Activated CD8-positive, alpha-beta memory T cell treated with anti-CD3 and anti-CD28 coated beads, Interleukin-2, amount 50 U/mL, for 24 hours (primary cell): ENCODE results near the gene N4BP2L2.
A peak's percentile ranks its signal among the peaks of the same experiment; 100 is the strongest.

Source experiments
- DNase-seq: peaks from one replicate; pipeline ENCODE4 v3.0.0-alpha.2; 2020; ENCODE audit errors: extremely low read depth

The N4BP2L2 gene

DNA sequence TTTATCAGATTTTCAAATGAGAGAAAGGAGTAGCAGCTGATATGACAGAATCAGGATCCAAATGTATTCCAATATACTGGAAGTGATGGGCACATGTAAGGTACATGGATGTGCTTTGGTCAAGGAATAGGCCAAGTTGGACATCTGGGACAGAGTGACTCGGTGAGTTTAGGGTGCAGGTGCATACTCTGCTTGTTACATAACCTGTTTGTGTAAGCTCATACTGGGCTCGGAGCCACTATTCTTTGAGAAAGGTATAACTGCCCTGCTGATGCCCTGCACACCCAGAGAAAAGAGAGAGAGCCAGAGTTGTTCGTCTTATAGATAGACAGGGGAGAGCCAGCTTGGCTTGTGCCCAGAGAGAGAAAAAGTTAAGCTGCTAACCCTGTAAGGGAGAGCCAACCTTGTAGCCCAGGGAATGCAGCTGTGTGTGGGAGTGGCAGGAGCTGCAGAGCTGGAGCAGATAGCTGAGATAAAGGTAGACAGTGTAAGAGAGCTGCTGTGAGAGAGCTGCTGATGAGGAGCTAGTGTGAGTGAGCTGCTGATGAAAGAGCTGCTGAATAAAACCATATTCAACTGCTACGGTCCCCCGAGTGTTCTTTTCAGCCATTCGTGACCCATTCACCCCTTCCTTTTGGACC is 70.0 kb downstream of the N4BP2L2 start:
- no peak for DNase-seq

DNA sequence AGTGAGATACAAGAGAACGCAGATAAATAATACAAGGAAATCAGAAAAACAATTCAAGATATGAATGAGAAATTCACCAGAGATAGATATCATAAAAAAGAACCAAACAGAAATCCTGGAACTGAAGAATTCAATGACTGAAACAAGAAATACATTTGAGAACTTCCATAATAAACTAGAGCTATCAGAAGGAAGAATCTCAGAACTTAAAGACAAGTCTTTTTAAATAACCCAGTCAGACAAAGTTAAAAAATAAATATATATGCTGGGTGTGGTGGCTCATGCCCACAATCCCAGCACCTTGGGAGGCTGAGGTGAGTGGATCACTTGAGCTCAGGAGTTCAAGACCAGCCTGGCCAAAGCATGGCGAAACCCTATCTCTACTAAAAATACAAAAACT is 82.0 kb downstream of the N4BP2L2 start:
- no peak for DNase-seq

DNA sequence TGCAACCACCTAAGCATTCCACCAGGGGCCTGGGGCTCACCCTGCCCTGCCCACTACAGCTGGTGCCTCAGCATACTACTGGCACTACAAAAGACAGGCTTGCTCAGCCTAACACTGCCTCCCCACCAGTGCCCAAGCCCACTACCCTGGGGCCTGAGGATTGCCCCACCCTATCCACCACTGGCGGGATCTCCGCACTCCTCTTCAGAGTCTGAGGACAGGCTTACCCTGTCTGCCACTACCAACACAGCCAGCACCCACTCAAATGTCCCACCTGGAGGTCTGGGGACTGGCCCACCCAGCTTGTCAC is 83.0 kb downstream of the N4BP2L2 start:
- no peak for DNase-seq

DNA sequence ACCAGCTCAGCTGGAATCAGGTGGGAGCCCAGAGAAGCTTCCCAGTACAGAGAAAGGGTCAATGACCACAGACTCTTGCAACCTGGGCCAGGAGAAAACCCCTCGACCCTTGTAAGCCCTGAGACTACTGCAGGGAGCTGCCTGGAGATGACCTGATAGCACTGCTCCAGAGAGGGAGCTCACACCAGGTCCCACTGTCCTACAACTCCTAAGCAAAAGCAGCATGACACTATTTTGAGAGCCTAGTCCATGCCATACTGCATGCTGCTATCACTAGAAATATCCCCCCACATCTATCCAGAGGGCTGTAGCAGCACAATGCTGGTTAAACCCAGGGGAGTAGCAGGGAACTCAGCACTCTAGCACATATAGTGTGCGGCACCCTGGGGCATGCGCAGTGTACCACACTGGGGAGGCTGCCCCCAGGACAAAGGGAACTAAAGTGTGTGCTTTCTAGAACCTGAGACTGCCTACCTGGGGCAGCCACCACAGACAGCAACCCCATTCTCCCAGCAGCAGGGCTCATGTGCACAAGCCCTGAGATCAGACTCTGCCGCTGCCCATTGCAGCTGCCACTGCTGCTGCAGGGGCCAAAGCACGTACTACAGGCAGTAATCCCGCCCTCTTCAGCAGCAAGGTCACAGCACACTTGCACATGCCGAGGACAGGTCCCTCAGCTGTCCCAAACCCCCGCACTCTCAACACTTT is 83.6 kb downstream of the N4BP2L2 start:
- no peak for DNase-seq

DNA sequence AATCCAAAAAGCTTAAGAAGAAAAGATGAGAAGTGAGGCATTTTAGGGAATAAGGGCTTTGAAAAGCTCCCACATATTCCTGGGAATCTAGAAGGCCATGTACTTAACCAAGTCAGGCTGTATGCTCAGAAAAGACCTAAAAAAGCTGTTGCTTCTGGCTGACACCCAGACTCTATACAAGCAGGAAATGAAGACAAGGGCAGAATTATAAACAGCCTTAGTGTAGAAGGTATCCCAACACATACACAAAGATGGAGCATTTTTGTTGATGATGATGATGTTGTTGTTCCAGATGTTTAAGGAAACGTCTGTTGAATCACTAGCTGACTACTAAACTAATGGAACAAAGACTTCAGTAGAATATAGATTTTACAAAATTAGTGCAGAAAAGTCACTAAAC is 84.6 kb downstream of the N4BP2L2 start:
- DNase-seq = no peak

DNA sequence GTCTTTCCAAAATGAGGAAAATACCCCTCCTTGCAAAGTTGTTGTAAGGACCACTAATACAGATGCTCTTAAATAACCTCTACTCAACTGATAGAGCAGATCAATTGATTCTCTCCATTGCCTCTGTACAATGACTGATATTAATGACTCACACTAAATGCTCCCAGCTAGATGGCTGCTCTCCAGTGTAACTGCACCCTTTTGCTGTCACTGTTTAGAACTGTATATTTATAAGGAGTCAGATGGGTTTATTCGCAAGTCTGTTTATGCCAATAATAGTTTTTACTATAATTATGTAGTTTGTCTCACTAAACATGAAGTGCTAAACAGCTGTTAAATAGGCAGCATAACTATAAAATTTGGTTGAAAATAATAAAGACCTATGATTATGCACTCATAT is 89.6 kb downstream of the N4BP2L2 start:
- DNase-seq = no peak

DNA sequence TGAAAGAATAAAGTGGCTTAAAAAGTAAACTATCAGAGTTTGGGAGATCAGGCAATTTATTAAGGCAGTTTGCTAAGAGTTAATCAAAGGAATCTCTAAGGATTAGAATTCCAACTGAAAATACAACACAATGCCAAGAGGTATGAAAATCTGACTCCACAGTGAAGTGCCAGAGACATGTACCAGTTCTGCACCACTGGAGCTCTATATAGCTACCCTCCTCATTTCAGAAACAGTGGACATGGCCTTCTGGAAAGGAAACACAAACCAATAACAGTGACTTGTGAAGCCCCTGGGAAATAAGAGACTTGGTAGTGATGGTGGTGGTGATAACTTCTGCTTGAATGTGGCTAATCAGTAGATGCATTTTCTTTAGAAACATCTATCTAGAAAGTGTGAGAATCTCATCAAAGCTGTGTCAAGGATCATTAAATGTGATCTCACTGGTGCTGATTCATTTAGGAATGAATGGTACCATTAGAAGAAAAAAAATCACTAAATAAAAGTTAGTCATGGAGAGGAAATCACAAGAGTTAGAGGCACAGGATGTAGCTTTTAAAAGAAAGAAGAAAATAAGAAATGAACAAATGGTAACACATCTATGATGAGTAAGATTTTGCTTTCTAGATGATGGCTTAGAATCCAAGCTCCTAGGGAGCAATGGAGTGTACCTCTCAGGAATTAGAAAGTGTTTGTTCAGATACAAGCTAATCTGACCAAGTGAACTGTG is 90.5 kb downstream of the N4BP2L2 start:
- DNase-seq = no peak

DNA sequence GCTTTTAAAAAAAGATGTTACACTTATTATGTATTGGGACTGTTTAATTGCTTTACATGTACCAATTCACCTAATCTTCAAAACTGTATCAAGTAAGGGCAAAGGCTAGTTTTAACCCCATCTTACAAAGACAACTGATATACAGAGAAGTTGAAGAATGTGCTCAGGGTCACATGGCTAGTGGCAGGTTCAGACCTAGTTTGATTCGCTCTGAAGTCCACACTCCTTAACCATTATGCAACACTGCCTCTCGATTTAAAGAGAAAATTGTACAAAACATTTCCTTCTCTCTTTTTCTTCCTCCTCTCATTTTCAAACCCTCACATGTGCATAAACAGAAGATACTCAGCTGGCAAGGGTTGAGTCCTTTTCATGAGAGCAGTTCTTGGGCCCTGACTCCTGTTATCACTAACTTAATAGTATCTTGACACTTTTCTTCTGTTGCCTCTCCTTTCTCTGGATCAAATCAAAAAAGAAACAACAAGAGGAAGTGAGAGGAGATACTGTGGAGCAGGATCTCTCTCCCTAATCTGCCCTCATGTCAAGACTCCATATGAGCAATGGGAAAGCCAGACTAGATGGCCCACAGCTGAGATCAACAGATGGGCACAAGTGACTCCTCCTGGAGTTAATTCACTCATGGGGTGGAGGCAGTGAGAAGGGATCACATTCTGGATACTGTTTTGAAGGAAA is 91.7 kb downstream of the N4BP2L2 start:
- DNase-seq = no peak

DNA sequence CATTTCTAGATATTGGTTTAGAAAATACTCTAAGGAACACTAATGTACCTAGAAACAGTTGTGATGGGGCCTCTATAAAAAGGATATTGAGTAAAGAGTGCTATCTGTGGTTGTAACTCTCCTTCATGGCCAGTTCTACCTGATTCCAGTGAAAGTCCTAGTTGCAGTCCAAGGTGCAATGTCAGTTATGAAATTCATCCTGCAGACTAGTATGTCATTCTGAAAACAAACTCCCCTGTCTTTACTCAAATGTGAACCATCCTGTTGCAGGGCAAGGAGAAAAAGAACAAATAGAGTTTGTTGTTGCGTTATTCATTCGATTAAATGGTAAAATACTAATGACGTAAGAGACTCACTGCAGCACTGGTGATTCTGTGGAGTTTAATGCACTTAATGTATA is 92.4 kb downstream of the N4BP2L2 start:
- no peak for DNase-seq

DNA sequence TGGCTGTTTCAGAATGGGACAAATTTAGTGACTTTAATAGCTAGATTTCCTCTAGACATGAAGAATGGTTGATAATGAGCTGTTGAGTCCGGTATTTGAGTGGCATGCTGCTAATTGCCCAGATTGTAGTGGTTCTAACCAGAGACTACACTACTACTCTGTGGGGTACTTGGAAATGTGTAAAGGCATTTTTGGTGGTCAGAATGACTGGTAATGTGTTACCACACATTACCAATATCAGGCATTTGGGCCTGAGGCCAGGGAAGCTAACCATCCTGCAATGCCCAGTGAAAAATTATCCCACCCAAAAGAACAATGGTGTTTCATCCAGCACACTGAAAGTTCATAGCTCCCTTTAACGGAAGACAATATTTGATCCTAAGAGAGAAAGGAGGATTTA is 93.1 kb downstream of the N4BP2L2 start:
- no peak for DNase-seq

DNA sequence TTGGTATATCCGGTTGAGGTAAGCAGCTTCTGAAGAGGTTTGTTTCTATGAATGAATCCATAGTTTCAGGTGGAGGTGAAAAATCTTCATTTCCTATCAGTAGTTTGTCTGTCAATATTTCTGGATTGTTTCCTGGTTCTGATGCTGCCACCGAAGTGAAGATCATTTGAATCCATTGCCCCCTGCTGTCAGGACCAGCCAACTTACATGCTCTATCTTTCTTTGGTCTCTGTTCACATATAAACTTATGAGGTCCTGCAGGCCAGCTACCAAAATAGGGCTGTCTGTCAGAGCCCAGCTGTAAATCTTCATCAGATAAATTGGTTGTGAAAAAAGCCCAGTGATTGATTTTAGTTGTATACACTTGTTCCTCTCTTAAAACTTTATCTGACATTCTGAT is 95.5 kb downstream of the N4BP2L2 start:
- DNase-seq = no peak

DNA sequence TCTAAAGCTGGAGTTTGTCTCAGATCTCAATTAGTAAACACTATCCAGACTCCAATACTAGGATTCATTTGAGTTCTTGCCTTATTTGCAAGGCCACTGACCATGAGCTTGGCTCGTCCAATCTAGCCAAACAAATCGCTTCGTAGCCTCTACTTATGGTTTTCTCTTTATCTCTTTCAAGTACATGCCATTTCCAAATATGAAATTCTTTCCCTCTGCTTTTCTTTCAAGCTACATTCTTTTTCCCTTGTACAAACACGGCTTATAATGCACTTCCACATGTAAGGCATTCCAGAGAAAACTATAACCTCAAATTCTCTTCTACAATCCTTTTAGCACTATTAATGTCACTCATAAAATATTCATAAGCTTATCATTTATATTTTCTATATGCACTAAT is 99.7 kb downstream of the N4BP2L2 start:
- no peak for DNase-seq

DNA sequence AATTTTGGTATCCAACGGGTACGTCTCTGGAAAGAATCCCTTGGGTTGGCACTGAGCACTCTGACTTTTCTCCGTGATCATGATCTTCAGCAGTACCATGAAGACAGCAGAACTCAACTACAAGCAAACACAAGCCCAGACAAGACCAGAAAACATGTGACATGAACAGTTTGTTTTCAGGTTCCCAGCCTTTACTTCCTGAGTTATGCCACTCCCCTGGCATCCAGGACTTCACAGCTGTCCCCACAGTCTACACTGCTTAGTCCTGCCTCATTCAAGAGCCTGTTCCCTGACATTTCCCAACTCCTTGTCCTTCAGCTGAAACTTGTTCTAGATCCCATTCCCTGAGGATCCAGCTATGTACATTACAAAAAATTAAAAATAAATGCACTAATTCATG is 105.7 kb downstream of the N4BP2L2 start:
- no peak for DNase-seq

DNA sequence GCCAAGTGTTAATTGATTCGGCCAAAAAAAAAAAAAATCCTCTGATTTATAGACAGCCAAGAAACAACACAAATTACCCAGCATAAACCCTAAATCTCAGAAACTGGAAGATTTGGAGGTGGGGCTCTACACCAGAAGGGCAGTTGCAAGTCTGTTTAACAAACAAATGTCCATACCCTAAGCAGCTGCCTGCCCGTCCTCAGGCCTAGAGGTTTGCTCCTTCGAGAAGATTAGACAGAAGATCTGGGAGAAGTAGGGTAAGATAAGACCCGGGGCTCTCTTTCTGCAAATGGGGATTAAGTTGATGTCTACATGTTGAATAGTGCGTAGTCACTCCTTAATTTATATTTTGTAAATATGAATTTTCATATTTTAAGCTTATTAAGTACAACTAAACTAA is 107.2 kb downstream of the N4BP2L2 start:
- DNase-seq = no peak

DNA sequence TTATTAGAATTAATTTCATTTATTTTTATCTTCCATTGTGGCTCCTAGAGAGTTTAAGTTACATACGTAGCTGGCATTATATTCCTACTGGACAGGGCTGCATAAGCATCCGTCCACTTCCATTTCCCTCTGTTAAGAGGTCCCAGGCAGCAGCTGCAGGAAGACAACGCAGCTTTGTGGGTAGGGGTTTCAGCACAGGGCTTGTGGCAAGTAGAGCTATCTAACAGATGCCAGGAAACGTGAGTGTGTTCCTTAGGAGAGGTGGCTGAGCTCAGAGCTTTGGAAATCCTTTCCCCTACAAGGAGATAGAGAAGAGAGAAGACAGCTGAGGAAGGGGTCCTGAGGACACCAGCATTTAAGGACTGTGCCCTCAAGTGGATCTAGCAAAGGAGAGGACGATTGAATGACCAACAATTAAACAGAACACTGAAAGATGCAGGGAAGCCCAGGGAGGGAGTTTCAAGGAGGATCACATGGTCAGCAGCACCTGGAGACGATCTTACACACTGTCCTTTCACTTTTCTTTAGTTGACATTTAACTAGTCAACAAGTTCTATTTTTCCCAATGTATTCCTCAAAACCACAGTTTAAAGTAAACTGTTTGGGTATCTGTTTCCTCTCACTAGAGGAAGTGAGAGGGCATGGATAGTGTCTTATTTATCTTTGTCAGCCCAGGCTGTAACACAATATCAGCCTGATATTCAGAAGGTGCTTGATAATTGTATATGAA is 108.4 kb downstream of the N4BP2L2 start:
- DNase-seq = no peak

DNA sequence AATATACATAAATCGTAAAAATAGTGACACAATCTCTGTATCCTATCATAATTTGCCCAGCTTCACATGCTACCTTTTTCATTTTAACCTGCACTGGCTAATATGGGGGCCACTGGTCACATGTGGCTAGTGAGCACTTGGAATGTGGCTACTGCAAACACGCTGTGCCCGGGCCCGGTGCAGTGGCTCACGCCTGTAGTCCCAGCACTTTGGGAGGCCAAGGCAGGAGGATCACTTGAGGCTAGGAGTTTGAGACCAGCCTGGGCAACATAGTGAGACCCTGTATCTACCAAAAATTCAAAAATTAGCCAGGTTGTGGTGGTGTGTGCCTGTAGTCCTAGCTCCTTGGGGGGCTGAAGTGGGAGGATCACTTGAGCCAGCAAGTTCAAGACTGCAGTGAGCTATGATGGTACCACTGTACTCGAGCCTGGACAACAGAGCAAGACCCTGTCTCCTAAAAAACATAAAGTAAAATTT is 109.1 kb downstream of the N4BP2L2 start:
- no peak for DNase-seq

DNA sequence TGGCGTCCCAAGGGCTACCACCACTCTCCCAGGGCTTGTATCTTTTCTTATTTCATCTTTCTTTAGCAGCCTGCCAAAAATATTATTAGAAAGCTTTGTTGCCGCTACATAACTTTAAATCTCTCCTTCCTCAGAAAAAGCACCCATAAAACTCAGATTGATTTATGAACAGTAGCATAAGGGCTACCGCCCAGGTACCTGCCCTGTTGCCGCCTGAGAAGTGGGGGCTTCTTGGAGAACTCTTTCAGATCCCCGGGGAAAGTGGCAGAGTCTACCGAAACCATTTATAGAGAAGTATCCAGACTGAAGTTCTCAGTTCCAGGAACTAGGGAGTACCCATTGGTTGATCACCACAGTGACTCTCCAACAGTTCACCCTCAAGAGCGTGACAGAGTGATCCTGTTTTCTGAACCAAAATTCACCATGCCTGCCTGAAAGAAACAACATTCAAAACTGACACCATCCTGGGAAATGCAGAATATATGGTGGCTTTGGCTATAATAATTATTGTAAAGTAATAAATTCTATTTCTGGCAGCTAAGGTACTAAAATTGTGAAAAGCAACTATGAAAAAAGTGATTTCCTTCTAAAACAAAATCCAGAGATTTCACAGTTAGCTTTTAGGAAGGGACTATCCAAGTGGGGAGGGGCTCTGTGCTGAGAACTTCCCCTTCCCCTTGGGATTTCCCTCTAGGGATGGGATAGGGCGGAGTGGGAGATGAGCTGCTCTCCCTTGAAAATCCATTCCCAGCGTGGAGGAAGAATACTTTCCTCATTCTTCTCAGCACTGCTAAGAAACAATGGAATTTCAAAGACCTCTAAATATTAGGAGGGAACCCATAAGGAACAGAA is 109.8 kb downstream of the N4BP2L2 start:
- DNase-seq = no peak

DNA sequence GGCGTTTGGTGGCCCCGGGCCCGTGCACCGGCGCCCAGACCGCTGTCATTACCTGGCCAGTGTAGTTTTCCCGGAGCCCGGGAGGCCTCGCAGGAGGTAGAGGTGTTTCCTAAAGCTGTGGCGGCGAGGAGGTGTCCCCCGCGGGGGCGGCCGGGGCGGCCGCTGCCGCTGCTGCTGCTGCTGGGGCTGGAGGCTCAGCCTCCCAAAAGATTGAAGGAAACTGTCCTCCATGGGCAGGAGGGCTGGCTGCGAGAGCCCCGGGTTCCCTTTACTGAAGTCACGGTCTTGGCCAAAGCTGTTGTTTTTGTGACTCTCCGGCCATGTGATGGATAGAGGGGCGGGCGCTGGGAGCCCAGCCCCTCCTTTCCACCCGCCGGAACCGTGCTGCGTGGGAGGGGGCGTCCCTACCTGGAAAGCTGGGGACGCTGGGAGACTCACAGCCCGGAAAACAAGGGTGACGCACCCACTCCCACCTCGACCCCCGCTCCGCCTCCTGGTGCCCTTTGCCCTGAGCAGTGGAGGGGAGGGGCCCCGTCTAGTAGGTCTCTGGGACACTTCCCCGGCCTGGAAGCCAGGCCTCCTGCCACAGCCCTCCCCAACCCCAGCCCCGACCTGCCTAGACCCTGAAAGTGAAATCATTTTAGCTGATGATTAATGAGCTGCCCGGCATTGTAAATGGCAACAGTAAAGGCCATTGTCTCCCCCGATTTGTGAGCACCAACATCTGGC is 110.6 kb downstream of the N4BP2L2 start, which contains the start of gene N4BP2L1:
N4BP2L1 (minus strand) TSS at position 279 of the 729 bp plus-strand sequence; CDS start at position 231, 48 bp downstream.
- peak; percentile 63 for DNase-seq

DNA sequence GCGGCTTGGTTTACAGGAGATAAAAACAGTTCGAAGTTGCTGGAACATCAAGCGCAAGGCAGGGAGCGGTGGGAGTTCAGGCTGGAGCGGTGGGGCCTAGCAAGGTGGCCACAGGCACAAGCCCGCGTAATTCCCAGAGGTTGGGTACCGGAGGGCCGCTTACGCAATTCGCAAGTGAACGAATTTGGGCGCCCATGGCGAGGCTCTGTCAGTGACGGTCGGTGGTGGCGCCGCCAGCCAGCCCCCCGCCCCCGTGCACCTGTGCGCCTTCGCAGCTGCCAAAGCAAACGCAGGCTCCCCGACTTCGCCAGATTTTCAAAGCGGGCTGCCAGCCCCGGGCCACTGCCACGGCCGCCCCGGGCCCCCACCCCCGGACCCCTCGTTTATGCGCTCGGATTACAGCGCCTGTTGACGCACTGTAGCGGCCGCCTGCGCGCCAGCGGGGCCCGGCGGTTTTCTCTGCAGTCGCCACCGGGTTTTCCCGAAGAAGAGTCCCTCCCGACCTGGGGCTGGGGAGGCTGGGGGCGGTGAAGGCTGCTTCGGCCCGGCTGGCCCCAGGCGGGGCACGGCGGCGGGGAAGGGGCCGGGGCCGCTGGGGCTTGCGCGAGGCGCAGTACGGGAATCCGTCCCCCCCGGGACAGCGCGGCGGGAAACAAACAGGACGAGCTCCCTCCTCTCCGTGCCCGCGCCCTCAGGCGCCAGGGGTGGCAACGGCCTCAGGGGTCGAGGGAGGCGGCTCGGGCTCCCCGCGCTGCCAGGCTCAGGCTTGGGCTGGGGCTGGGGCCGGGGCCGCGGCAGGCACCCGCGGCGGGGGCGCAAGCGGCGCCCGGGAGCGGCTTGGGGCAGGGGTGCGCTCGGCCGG is 111.4 kb downstream of the N4BP2L2 start:
- peak; percentile 12 for DNase-seq
